NCI-H446 treated with DMSO at 0.1 percent for 48 hours (cell line): Measurements from ENCODE around the gene POLE2.
"Not testable (repeated sequence)": the region's sequence is repeated elsewhere in the genome, so short reads cannot be mapped to it uniquely, and the experiment has no call there.

Experiments used
- DNase-seq: peaks from one replicate; lab custom pipeline; 2025; lab: John Stamatoyannopoulos, UW

Gene POLE2

GRCh38 chr14:49687942-49688700, at the start of gene POLE2:
TSS of gene POLE2 (minus strand) at chr14:49688214. CDS start at chr14:49688203, 11 bp downstream.
- DNase-seq = peak; percentile 43

- not testable (repeated sequence) for DNase-seq
These were observed 47.7 kb upstream of the POLE2 start for GRCh38 chr14:49735669-49736068.

GRCh38 chr14:49733836-49734235, 45.8 kb upstream of the POLE2 start:
- no peak for DNase-seq

- no peak for DNase-seq
These were observed 44.9 kb upstream of the POLE2 start for GRCh38 chr14:49732896-49733295.

- DNase-seq = no peak
These were observed 39.2 kb upstream of the POLE2 start for GRCh38 chr14:49727171-49727570.

- not testable (repeated sequence) for DNase-seq
These were observed 33.9 kb upstream of the POLE2 start for GRCh38 chr14:49721733-49722435.

- DNase-seq = no peak
These were observed 32.7 kb upstream of the POLE2 start for GRCh38 chr14:49720744-49721143.

GRCh38 chr14:49710993-49711392, 23.0 kb upstream of the POLE2 start:
- DNase-seq = not testable (repeated sequence)

GRCh38 chr14:49704471-49704870, 16.5 kb upstream of the POLE2 start:
- not testable (repeated sequence) for DNase-seq

- DNase-seq = peak; percentile 38
These were observed 16.0 kb upstream of the POLE2 start for GRCh38 chr14:49703965-49704364.

- DNase-seq = no peak
These were observed 14.7 kb upstream of the POLE2 start for GRCh38 chr14:49702725-49703124.

GRCh38 chr14:49693735-49694124, 5.7 kb upstream of the POLE2 start:
- DNase-seq = not testable (repeated sequence)

GRCh38 chr14:49692811-49693734, 5.1 kb upstream of the POLE2 start, which contains the start of gene KLHDC1:
TSS of gene KLHDC1 (plus strand) at chr14:49693120. CDS start at chr14:49693195, 75 bp downstream.
- DNase-seq = peak; percentile 41

- DNase-seq = no peak
These were observed 4.3 kb upstream of the POLE2 start for GRCh38 chr14:49692193-49692757.

GRCh38 chr14:49691031-49691430, 3.0 kb upstream of the POLE2 start:
- no peak for DNase-seq

- no peak for DNase-seq
These were observed 652 bp upstream of the POLE2 start for GRCh38 chr14:49688701-49689030.

- DNase-seq = no peak
These were observed 1.6 kb downstream of the POLE2 start for GRCh38 chr14:49686425-49686824.

GRCh38 chr14:49679271-49679670, 8.7 kb downstream of the POLE2 start:
- DNase-seq = no peak

- DNase-seq = no peak
These were observed 10.4 kb downstream of the POLE2 start for GRCh38 chr14:49677643-49678042.

GRCh38 chr14:49673586-49673985, 14.4 kb downstream of the POLE2 start:
- no peak for DNase-seq

GRCh38 chr14:49670475-49670874, 17.5 kb downstream of the POLE2 start:
- no peak for DNase-seq
